NT2/D1 (cell line): ENCODE measurements around the gene HDHD3.

ENCODE experiments used
- SUZ12 ChIP-seq: IDR thresholded peaks from 2 replicates; pipeline ENCODE4 v1.6.1; 2011; ENCODE audit not compliant: insufficient read length, insufficient read depth; ENCODE audit errors: extremely low read depth
- YY1 ChIP-seq: IDR thresholded peaks from 2 replicates; pipeline ENCODE4 v1.6.1; 2011; ENCODE audit not compliant: insufficient read length, insufficient read depth
- ZNF274 ChIP-seq: IDR thresholded peaks from 2 replicates; pipeline ENCODE4 v1.6.1; 2011; ENCODE audit warnings: mild to moderate bottlenecking, low read depth, low read length

- TF ChIP-seq YY1 = no peak
- TF ChIP-seq SUZ12 = no peak
- TF ChIP-seq ZNF274 = no peak
These were observed 1.4 kb downstream of the HDHD3 start for GRCh38 chr9:113375057-113376023.
